OCI-LY7 (cell line): ENCODE results near the gene SELENOK. TPM values are rescaled to one million over a fixed set of nuclear protein-coding genes. Genes with fewer than 3 reads are reported as not detected.

ENCODE experiments used
- BruUV-seq: library from RNA; stranded (reverse); fragments of 400-500 nt; replicated peaks from 2 replicates; lab custom pipeline; 2021; lab: Mats Ljungman, UMichigan
- CTCF ChIA-PET: fragments of 300-600 bp; sonication (Branson Sonifier 250); formaldehyde crosslinking; loops from one replicate; lab custom pipeline; 2022; ENCODE audit warnings: antibody characterized with exemption; ENCODE audit not compliant: unreplicated experiment; lab: Charles Lee
- POLR2A ChIA-PET: fragments of 300-600 bp; sonication (Branson Sonifier 250); formaldehyde crosslinking; loops from one replicate; lab custom pipeline; 2022; ENCODE audit warnings: antibody characterized with exemption; lab: Charles Lee
- DNase-seq: peaks from one replicate; pipeline ENCODE4 v3.0.0-alpha.2; 2015; ENCODE audit warnings: low spot score
- H2AFZ ChIP-seq: fragments of 200-600 bp; sonication (generic), shearing (Covaris generic); 2 replicates; pipeline ENCODE4 v1.6.1; 2014; ENCODE audit warnings: mild to moderate bottlenecking, antibody characterized with exemption, low read length, moderate library complexity
- H3K27ac ChIP-seq: fragments of 200-600 bp; sonication (generic); 2 replicates; pipeline ENCODE4 v1.5.1; 2014; ENCODE audit warnings: mixed run types, low read depth, mild to moderate bottlenecking, moderate library complexity, low read length, inconsistent platforms; ENCODE audit not compliant: poor library complexity, severe bottlenecking
- H3K36me3 ChIP-seq: fragments of 200-600 bp; sonication (generic); 2 replicates; pipeline ENCODE4 v1.6.1; 2014; ENCODE audit warnings: mild to moderate bottlenecking, antibody characterized with exemption, low read length, moderate library complexity, mixed read lengths; ENCODE audit not compliant: insufficient read depth
- H3K4me1 ChIP-seq: fragments of 200-600 bp; sonication (generic); 2 replicates; pipeline ENCODE4 v1.5.1; 2014; ENCODE audit warnings: mild to moderate bottlenecking, low read length; ENCODE audit not compliant: insufficient read depth, poor library complexity, severe bottlenecking
- H3K4me2 ChIP-seq: fragments of 200-600 bp; sonication (generic); 2 replicates; pipeline ENCODE4 v1.6.1; 2014; ENCODE audit warnings: mild to moderate bottlenecking, low read length
- H3K4me3 ChIP-seq: fragments of 200-600 bp; sonication (generic); 2 replicates; pipeline ENCODE4 v1.5.1; 2014; ENCODE audit warnings: mild to moderate bottlenecking, low read depth, low read length; ENCODE audit not compliant: poor library complexity, severe bottlenecking
- H3K79me2 ChIP-seq: fragments of 200-600 bp; sonication (generic); 2 replicates; pipeline ENCODE4 v1.6.1; 2016; ENCODE audit warnings: low read depth, mild to moderate bottlenecking, low read length, moderate library complexity, mixed read lengths; ENCODE audit not compliant: insufficient read depth
- H3K9me2 ChIP-seq: fragments of 200-600 bp; sonication (generic); 2 replicates; pipeline ENCODE4 v1.6.1; 2016; ENCODE audit warnings: mild to moderate bottlenecking, low read length, mixed read lengths; ENCODE audit not compliant: insufficient read depth
- H3K9me3 ChIP-seq: fragments of 200-600 bp; sonication (generic); 2 replicates; pipeline ENCODE4 v1.6.1; 2014; ENCODE audit warnings: mild to moderate bottlenecking, mixed run types, low read length, mixed read lengths
- H4K20me1 ChIP-seq: fragments of 200-600 bp; sonication (generic); 2 replicates; pipeline ENCODE4 v1.6.1; 2014; ENCODE audit warnings: mild to moderate bottlenecking, antibody characterized with exemption, low read length, moderate library complexity, mixed read lengths; ENCODE audit not compliant: insufficient read depth
- EZH2phosphoT487 ChIP-seq: fragments of 200-600 bp; sonication (generic); IDR thresholded peaks from 2 replicates; pipeline ENCODE4 v1.6.1; 2018; ENCODE audit warnings: low read depth, borderline replicate concordance, mild to moderate bottlenecking, mixed run types, antibody characterized with exemption, low read length, moderate library complexity, mixed read lengths
- intact Hi-C: fragments of 100-400 bp; cut with micrococcal nuclease; formaldehyde crosslinking; loops from one replicate; pipeline ENCODE4 v1.10.0; 2022; ENCODE audit not compliant: unreplicated experiment
- total RNA-seq, 2 experiments: library from RNA; depleted of rRNA in 1 of 2; stranded (reverse); fragments of >200 nt in 1 of 2; shearing (Covaris generic) in 1 of 2; gene quantifications; 2 replicates each; pipeline ENCODE4 v1.2.3, GENCODE V29; 2014 to 2022
- TF ChIP-seq, protein P1 (sequence below): fragments of 200-600 bp; sonication (generic); conservative IDR thresholded peaks from 2 replicates; pipeline ENCODE4 v1.5.1; 2014; ENCODE audit warnings: mild to moderate bottlenecking, antibody characterized with exemption, low read length, moderate library complexity, mixed read lengths

The SELENOK gene
- total RNA-seq, 2 experiments from 2014 or later: 36.7 to 48.7 TPM

DNA sequence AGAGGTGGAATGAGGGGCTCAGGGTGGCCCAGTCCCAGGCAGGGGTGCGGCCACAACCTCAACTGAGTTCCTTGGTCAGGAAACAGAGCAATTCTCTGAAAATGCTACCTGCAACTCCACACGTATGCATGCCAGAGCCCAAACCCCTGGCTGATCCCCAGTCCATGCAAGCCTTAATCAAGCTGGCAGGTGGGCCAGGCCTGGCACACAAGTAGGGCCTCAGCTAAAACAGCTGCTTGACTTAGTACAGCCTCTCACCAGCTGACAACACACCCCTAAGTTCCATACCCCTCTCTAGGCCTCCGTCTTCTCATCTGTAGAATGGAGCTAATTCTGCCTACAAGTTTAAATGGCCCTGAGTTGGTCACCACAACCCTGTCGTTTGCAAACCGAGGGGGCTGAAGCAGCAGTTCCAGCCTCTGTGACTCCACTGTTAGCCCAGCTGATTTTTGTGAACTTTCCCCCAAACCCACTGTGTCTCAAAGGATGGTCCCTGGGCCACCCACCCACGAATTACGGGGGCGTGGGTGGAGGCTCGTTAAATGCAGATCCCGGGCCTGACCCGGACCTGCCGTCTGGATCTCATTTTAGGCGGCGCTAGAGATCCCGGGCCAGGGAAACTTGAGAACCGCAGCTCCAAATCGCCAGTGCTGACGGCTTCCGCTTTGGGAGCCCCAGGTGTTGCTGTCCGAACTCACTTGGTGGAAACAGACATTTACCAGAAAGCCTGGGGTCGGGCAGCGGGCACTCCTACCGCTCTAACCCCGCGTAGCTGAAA, 46.4 kb downstream of the SELENOK start:
- Histone ChIP-seq H3K4me2 (peak overlapping the region; percentile 60), H3K4me3 (peak overlapping the region; percentile 54), H3K9me3 (no peaks in the 10 kb centered on the region), H3K27ac (no peak overlapping the region), H4K20me1 (no peaks in the 10 kb centered on the region), H3K9me2 (no peaks in the 10 kb centered on the region), H2AFZ (no peak overlapping the region; the same call in 1 of the 2 replicates), H3K79me2 (no peaks in the 10 kb centered on the region), H3K36me3 (no peaks in the 10 kb centered on the region), H3K4me1 (peaks cover 15% of the 10 kb centered on the region)
- ChIA-PET POLR2A (interaction anchor here (0.5 to 1.6 kb wide), 6 partner anchors 8 to 206 kb away, joined by 3 to 5 read pairs (median 3); partner anchors contain the start of gene ACTR8), CTCF (interaction anchor here (0.5 kb wide), 1 partner anchor 196 kb away, joined by 4 read pairs; no protein-coding TSS in a partner anchor)
- intact Hi-C loops: loop anchor here (2.0 kb wide), 1 partner anchor 46 kb away; the partner anchor contains the start of gene SELENOK
- peak; percentile 20 for DNase-seq
- no TSS peak for BruUV-seq
- no peak for TF ChIP-seq EZH2phosphoT487
- TF ChIP-seq, protein P1, sequence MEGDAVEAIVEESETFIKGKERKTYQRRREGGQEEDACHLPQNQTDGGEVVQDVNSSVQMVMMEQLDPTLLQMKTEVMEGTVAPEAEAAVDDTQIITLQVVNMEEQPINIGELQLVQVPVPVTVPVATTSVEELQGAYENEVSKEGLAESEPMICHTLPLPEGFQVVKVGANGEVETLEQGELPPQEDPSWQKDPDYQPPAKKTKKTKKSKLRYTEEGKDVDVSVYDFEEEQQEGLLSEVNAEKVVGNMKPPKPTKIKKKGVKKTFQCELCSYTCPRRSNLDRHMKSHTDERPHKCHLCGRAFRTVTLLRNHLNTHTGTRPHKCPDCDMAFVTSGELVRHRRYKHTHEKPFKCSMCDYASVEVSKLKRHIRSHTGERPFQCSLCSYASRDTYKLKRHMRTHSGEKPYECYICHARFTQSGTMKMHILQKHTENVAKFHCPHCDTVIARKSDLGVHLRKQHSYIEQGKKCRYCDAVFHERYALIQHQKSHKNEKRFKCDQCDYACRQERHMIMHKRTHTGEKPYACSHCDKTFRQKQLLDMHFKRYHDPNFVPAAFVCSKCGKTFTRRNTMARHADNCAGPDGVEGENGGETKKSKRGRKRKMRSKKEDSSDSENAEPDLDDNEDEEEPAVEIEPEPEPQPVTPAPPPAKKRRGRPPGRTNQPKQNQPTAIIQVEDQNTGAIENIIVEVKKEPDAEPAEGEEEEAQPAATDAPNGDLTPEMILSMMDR: 0 out of 2 replicates have a peak, but pooled peaks have one; percentile 23

DNA sequence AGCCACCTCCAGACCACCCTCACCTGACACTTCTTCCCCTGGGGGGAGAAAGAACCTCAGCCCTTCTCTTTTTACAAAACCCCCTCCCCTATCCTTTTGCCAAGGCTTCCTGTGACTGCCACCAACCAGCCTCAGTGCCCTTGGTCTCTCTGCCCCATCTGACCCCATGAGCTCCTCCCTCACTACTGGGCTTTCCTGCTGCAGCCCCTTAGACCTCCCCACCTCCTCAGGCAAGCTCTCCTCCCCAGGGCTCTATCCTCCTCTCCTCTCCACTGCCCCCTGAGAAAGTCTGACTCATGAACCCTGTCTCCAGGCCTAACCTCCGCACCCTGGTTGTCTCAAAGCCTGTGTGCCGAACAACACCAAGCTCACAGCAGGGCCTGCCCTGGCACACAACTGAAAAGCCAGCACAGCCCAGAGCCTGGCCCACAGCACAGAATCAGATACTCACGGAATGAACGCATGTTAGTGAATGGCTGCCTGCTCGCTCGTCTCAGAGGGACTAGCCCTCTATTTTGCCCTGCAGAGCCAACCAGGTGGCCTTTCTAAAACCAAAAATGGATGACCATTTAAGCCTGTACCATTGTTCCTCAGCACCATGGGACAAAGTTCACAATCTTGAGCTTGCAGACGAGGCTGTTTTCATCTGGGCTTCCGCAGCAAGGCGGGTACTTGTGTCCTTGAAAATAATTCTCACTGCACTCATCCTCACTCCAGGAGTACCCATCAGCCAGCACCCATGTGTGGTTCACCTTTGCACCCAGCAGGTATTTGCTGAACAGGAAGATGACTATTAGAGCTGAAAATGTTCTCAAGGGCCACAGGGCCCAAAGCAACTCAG, 47.2 kb downstream of the SELENOK start:
- no peak for TF ChIP-seq EZH2phosphoT487
- TF ChIP-seq, protein P1: no peak
- H3K79me2 ChIP-seq: no peaks in the 10 kb centered on the region
- H3K27ac ChIP-seq: no peak overlapping the region
- no peaks in the 10 kb centered on the region for H4K20me1 ChIP-seq
- ChIA-PET POLR2A (interaction anchor here (0.5 to 1.6 kb wide), 3 partner anchors 9 to 170 kb away, joined by 3 to 5 read pairs (median 3); partner anchors contain the start of gene ACTR8), CTCF (no interaction called here)
- H3K36me3 ChIP-seq: no peaks in the 10 kb centered on the region
- intact Hi-C loops: loop anchor here (2.0 to 5.0 kb wide), 2 partner anchors 46 to 97 kb away; partner anchors contain the start of gene SELENOK
- peak; percentile 12 for DNase-seq
- no peaks in the 10 kb centered on the region for H3K9me3 ChIP-seq
- peaks cover 15% of the 10 kb centered on the region for H3K4me1 ChIP-seq
- H3K9me2 ChIP-seq: no peaks in the 10 kb centered on the region
- no peak overlapping the region for H3K4me3 ChIP-seq
- BruUV-seq: no TSS peak
- H2AFZ ChIP-seq: no peak overlapping the region; the same call in 1 of the 2 replicates
- H3K4me2 ChIP-seq: peak overlapping the region; percentile 17; the same call in 1 of the 2 replicates
